ENCODE data around the gene EXOG.

EXOG gene

GRCh38 chr3:38573111-38573510, 77.0 kb downstream of the EXOG start:
- Histone ChIP-seq H2AFZ (ENCODE audit: low read depth, low read length) (no peak overlapping the region), H3K27me3 (ENCODE audit: insufficient read depth, low read length) (no peaks in the 10 kb centered on the region), H3K4me1 (ENCODE audit: insufficient read depth, low read length) (no peaks in the 10 kb centered on the region), H3K36me3 (ENCODE audit: insufficient read depth, low read length) (no peaks in the 10 kb centered on the region), H3K9me3 (ENCODE audit: low read length) (no peaks in the 10 kb centered on the region), H3K4me3 (ENCODE audit: low read length) (no peak overlapping the region)

GRCh38 chr3:38573556-38573955, 77.4 kb downstream of the EXOG start:
- no peak overlapping the region for H2AFZ ChIP-seq (ENCODE audit: low read depth, low read length)
- no peaks in the 10 kb centered on the region for H3K36me3 ChIP-seq (ENCODE audit: insufficient read depth, low read length)
- no peak overlapping the region for H3K4me3 ChIP-seq (ENCODE audit: low read length)
- no peaks in the 10 kb centered on the region for H3K4me1 ChIP-seq (ENCODE audit: insufficient read depth, low read length)
- H3K27me3 ChIP-seq (ENCODE audit: insufficient read depth, low read length) = no peaks in the 10 kb centered on the region
- H3K9me3 ChIP-seq (ENCODE audit: low read length) = no peaks in the 10 kb centered on the region

GRCh38 chr3:38574411-38575278, 78.5 kb downstream of the EXOG start:
- H3K36me3 ChIP-seq (ENCODE audit: insufficient read depth, low read length) = no peaks in the 10 kb centered on the region
- no peak overlapping the region for H2AFZ ChIP-seq (ENCODE audit: low read depth, low read length)
- H3K27me3 ChIP-seq (ENCODE audit: insufficient read depth, low read length) = peaks cover 1% of the 10 kb centered on the region
- no peak overlapping the region for H3K4me3 ChIP-seq (ENCODE audit: low read length)
- H3K9me3 ChIP-seq (ENCODE audit: low read length) = no peaks in the 10 kb centered on the region
- no peaks in the 10 kb centered on the region for H3K4me1 ChIP-seq (ENCODE audit: insufficient read depth, low read length)

GRCh38 chr3:38575279-38575843, 79.2 kb downstream of the EXOG start:
- H3K4me3 ChIP-seq (ENCODE audit: low read length) = no peak overlapping the region
- H3K9me3 ChIP-seq (ENCODE audit: low read length) = no peaks in the 10 kb centered on the region
- no peaks in the 10 kb centered on the region for H3K36me3 ChIP-seq (ENCODE audit: insufficient read depth, low read length)
- H3K4me1 ChIP-seq (ENCODE audit: insufficient read depth, low read length) = no peaks in the 10 kb centered on the region
- no peak overlapping the region for H2AFZ ChIP-seq (ENCODE audit: low read depth, low read length)
- peaks cover 3% of the 10 kb centered on the region for H3K27me3 ChIP-seq (ENCODE audit: insufficient read depth, low read length)
